G401.6 (cell line): Measurements from ENCODE around the gene SELENOH.

Experiments used
- FAIRE-seq: peaks from 2 replicates; lab custom pipeline; 2012; peaks lifted over from hg19 to GRCh38; lab: Jason Lieb, UNC

SELENOH gene

DNA sequence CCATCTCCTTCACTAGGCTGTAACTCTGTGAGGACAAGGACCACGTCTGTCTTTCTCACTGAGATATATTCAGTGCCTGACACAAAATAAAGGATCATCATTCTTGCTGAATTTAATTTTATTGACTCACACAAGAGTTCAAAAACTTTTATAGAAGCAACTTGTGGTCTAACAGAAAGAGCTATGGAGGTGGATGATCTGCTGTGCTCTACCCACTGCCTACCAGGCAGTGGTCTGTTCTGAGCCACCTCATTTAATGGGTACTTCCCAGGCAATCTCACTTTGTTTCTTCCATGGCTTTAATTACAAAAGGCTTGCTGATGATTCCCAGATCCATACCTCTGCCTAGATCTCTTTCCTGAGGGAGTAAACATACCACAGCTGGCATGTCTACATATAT lies 5.6 kb downstream of the SELENOH start:
- no peak for FAIRE-seq

DNA sequence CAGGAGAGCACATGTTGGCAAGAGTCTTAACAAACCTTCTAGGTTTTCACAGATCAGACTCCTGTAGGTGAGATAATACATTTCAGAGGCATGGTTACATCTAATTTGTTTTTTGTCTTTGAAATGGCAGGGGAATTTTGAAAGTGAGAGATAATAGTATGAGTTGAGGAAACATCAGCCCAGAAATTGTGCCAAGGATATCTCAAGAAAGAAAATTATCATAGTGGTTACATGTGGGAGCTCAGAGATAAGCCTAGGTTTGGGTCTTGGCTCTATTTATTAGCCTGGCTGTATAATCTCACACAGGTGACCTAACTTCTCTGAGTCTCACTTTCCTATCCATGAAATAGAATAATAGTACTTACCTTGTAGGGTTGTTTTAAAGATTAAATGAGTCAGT lies 9.9 kb downstream of the SELENOH start:
- no peak for FAIRE-seq

DNA sequence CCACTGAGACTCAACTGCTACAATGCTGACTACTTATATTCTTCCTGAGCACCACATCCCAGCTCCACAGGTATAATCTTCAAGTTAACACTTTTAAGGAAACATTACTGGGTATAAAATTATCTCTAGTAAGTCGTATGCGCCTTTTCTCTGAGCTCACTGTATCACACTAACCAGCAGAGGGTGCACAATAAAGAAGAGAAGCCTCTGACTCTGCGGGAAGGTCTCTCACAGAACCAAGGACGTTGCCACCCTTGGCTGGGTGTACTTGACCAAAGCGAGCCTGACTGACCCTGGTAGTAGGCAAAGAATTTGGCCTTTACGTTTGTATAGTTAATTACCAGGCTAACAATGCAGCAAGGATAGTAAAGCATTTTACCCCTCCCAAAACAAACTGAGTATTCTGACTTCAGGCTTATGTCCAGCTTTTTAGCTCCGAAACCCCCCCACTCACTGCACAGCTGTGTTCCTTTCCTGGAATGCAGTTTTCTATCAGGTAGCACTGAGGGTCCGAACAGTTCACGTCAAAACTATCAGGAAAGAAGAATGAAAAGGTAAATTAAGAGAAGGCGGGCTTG lies 10.5 kb downstream of the SELENOH start, which contains the start of gene BTBD18:
TSS of gene BTBD18 (minus strand) at position 144 of the 578 bp plus-strand sequence. CDS start 631 bp downstream, outside the sequence.
- peak; percentile 56 for FAIRE-seq

DNA sequence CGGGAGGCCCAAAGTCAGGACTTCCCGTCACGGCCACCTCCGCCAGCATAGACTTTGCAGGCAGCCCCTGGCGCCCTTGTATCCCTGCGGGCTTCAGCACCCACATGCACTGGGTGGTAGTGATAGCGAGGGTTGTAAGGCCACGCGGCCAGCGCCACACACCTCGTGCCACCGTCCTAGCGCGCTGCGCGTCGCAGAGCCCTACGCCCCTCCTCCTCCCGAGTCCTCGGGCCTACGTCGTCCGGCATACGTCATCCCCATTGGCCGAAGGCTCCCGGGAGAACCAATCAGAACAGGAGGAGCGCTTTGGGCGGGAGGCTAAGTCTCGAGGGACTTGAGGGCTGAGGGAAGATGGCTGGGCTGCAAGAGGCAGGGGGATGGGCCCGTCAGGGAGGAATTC lies 11.7 kb downstream of the SELENOH start:
- no peak for FAIRE-seq

DNA sequence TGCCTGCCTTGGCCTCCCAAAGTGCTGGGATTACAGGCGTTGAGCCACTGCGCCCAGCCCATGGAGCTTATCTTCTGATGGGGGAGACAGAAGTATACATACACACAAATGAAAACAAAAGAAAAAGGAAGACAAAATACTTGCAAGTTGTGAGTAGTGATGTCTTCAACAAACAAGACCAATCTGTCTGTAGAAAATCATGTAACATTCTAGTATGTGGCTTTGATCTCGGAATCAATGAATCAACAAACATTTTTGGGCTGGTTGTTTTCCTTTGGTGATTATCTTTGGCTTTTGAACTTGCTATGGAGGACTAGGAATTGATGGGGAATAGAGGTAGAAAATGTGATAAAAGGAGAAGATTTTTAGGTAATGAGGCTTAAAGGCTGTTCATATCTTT lies 16.9 kb downstream of the SELENOH start:
- FAIRE-seq = no peak

DNA sequence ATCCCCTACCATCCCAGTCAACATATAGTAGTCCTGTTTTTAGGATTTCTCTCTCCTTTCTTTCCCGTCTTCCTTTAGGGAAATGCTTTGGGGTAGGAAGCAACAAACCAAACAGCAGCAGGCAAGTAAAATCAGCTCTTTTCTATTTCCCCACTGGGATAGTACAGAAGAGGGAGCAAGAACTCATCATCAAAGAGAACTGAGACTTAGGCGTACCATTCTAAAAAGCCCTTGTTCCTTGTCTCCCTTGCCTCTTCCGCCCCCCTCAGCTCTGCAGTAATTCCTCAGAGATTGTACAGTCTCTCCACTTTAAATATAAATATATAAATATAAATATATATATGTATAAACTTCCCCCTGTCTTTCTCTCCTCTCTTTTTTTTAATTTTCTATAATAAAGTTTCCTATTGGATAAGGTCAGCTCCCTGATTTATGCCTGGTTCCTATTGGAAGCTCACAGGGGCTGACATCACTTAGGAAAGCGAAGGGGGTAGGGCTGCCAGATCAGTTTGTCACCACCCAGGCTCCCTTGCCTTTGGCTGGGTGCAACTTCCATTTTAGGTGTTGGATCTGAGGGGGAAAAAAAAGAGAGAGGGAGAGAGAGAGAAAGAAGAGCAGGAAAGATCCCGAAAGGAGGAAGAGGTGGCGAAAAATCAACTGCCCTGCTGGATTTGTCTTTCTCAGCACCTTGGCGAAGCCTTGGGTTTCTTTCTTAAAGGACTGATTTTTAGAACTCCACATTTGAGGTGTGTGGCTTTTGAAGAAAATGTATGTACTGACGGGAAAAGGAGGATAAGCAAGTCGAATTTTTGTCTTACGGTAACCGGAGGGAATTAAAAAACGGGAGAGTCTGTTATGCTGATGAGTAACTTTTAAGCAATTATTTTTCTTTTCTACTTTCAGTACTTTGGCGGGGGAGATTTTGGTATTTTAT lies 20.3 kb downstream of the SELENOH start, which contains the start of gene CTNND1:
TSS of gene CTNND1 (plus strand) at position 502 of the 934 bp plus-strand sequence. CDS start 29,677 bp downstream, outside the sequence.
- FAIRE-seq = peak; percentile 99

DNA sequence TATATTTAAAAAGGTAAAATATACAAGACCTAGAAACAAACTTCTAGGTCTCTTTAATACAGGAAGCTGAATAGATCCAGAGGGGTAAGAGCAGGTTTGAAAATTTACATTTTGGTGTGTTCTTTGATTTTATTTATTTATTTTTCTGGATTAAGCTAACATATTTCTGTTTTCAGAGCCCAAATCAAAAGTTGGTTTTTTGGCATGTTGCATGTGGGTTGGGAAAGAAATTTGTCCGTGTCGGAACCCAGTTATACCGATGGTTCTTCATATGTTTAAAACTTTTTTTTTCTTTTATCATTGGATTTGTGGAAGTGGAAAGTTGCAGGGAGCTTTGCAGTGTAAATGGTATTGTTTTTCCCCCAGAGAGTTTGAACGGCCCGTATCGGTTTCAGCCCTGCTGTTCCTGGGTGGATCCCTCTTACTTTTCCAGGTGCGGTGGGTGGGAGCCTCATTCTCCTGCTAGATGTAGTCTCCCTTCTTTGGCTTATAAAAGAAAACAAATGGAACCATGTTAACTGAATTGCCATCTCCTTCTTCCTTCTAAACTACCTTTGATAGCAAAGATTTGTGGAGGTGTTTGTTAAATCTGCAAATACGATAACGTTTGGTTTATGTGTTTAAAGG lies 21.1 kb downstream of the SELENOH start:
- FAIRE-seq = no peak

DNA sequence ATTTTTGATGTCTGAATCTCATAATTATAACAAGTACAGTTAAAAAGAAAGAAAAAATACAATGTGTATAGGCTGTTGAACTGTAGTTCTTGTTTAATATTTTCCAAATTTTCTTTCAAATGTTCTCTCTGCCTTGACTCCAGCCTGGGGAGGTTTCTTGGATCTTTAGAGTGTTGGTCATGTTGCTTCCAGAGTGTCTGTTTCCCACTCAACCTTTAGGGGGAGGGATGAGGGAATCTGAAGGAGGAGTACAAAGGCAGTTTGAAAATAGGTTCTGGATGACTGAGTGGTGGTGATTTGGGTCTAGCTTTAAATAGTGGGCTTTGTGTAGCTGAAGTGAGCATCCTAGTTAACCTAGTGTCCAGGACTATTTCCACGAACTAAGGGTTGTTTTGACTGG lies 22.3 kb downstream of the SELENOH start:
- no peak for FAIRE-seq

DNA sequence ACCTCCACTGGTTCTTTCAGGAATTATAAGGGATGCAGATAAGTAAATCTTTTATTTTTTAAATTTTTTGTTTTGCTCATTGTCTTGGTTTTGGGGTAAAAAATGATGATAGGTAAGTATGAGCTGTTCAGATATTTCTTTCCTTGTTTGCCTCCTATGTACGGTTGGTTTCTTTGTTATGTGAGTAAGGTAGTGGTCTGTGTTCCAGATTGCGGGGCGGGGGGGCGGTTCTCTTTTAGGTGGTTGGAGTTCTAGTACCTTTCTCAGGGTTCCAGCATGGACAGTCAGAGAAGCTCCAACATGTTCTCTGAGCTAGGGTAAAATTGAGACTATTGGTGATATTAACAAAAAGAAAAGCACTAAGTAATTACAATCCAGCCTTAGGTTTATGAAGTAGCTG lies 22.7 kb downstream of the SELENOH start:
- FAIRE-seq = no peak

DNA sequence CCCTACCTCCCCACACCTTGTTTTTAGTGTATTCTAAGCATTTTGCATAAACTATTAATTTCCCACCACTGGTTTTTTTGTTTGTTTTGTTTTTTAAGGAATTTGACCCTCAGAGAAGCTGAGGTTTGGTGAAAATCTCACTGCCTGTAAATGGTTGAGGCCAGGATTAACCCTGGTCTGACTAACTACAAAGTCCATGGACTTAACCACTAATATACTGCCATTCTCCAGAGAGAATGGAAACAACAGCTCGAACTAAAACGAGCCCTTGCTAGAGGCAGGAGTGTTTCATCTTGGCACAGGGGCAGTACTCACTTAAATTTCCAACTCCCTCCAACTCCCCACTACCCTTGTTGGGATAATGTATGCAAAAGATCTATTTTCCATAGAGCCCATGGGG lies 23.3 kb downstream of the SELENOH start:
- FAIRE-seq = no peak

DNA sequence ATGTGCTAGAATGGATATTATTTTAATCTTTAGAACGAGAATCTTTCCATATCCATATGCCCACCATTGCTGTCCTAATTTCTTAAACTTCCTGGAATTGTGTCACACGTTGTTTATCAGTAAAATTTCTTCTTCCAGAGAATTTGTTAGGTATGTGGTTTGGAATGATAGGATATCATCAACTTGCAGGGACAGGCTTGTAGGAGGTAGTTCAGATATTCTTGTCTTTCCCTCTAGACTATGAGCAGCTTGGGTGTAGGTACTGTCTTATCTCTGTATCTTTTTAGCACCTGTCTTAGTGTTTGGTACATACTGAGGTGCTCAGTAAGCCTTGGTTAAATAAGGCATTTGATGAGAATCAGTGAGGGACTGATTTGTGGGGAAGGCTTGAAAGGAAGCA lies 23.7 kb downstream of the SELENOH start:
- no peak for FAIRE-seq

DNA sequence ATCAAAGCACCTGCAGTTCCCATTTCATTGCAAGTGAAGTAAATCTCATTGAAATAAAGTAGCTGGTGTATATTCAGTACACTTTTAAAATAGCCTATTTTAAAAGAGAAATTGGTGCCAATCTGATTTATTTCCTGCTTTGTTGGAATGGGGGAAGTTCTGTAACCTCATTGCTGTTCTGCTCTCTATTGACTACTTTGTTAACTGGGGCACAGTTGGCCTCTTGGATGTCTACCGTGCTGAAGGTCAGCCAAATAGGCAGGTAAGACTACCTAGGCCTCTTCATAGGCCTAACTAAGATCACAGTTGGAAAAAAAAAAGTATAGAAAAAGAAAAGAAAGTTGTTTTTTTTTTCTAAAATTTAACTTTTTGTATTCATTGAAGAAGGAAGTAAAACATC lies 29.5 kb downstream of the SELENOH start:
- FAIRE-seq = no peak

DNA sequence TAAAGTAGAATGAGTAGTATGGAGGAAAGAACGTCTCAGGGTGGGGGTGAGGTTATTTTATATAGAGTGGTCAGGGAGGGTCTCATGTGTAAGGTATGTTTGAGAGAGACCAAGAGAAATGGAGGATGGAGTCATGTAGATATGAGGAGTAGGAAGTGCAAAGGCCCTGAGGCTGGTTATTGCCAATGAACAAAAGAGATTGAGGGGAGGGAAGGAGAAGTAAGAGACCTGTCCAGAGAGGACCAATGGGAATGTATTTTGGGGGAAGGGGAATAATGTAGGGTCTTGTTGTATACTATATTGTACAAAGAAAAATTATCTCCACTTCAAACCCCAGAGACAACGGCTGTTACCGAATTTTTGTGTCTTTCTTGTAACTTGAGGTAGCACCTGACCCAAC lies 30.1 kb downstream of the SELENOH start:
- no peak for FAIRE-seq

DNA sequence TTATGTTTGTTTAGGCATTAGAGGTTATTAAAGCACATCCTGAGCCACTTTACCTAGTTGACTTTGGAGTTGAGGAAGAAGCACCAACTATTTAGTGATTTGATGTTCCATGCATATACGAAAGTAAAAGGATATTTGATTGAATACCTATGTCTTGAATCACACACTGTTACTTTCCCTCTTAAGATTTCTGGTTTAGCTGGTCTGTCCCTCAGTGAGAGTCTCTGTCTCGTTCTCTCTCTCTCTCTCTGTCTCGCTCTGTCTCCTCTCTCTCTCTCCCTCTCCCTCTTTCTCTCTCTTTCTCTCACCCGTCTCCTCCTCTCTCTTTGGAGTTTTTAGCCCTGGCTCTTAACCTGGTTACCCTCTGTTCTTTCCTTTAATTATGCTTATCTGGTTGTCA lies 31.3 kb downstream of the SELENOH start:
- no peak for FAIRE-seq

DNA sequence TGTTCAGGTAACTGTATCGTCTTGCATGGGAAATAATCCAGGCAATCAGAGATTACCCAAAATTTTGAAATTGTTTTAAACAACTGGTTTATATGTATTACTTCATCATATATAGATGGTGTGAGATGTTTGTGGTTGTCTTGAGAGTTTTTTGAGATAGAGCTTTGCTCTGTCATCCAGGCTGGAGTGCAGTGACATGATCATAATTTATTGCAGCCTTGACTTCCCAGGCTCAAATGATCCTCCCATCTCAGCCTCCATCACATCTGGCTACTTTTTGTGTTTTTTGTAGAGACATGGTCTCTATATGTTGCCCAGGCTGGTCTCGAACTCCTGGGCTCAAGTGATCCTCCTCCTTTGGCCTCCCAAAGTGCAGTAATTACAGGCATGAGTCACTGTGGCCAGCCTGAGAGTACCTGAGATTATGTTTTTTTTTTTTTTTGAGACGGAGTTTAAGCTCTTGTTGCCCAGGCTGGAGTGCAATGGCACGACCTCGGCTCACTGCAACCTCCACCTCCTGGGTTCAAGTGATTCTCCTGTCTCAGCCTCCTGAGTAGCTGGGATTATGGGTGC lies 31.8 kb downstream of the SELENOH start:
- FAIRE-seq = no peak

DNA sequence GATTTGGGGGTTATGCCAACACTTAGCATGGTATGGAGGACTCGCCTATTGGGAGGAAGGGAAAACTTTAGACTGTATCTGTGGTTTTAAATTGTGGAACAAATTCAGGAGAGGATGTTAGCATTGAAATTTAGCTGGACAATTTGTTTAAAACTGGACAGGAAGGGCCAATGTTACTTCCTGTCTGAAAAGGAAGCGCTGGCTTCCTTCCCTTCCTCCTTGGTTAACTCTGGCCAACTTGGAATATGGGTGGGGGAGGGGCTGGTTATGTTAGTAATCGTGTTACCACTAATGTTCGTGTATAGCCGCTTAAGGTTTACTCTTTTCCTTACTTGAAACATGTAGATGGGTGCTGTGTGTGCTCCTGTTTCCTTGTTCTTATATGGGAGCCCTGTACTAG lies 34.2 kb downstream of the SELENOH start:
- no peak for FAIRE-seq

DNA sequence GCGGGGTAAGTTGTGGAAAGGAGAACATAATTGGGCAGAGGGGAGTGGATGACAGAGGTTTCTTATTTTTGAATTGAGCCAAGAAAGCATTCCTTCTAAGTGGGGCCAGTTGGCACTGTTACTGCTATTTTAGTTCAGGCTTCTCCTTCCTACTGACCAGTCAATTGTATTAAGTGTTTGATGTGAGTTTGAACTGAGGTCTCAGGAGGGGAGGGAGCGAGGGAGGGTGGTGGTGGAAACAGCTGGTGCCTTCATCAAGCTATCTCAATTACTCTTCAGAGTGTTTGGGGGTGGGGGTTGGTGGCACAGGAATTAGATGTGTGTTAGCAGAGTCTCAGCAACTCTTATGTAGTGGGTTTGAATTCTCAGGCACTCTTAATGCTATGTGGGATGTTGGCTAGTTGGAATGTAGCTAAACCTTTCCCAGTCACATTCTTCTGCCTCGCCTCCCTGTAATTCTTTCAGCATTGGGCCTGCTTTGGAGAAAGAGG lies 34.8 kb downstream of the SELENOH start:
- no peak for FAIRE-seq

DNA sequence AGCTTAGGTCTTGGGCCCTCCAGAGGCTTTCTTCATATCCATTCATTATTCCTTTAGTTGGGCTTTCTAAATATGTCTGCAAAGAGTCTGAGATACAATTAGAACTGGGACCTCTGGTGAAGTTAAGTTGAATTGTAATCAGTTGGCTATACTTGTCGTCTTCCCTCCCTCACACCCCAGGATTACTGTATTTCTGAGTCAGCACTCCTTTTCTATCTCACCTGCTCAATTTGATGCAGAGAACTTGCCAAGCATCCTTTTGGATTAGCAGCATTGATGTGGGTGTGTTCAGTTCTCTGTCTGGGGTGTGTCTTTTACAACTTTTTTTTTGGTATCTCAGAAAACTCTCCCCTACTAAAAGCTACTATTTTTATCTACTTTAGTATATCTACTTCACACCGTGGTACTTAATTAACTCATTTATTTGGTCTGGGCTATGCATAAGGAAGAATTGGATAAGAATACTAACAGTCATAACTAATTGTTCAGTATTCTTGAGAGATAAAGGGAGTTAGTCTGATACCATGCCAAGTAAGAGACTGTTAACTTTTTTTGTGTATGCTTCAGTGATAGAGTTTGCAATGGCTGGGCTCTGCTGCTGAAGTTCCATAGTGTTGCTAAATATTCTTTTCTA lies 35.4 kb downstream of the SELENOH start:
- no peak for FAIRE-seq

DNA sequence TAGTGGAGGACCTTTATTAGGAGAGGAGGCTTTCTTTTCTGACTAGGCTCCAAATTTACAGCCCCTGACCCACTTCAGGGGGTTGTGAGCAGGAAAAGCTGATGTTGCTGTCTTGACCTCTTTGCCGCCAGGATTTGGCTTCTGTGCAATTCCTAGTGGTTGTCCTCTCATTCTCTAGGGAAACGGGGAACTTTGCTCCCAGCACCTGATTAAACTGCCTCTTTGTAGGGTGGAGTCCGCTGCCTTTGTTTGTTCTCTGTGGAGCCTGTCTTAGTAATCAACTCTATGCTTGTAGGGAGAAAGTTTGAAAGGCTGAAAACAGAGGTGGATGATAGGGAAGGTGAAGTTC lies 36.7 kb downstream of the SELENOH start:
- no peak for FAIRE-seq

DNA sequence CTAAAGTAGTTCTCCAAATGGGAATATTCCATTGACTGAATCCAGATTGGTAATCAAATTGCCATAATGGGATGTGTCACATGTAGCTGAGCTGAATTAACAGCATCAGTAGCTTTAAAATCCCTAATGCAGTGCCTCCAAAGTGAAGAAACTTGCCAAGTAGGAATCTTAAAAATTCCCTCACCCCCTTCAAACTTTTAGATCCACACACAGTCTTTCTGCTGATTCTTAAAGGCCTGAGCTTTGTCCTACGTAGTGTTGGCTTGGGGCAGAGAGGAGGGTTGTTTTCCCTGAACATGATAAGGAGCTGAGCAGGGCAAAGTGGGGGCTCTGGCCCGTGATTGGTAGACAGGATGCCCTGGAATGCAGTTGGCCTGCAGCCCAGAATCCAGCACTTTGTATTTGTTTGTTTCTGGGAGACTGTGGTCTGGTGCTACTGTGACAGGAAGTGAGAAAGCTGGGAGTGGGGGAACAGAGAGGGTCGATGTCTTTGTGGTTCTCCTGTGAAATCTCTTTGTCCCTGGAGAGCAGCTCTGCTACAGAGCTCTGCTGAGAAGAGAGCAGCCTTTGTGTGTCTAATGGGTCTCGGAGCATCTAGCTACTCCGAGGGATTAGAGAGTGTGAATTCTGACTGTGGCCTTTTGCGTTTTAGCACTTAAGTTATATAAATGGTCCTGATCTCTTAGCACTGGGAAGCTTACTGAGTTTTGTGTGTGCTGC lies 37.2 kb downstream of the SELENOH start:
- no peak for FAIRE-seq

DNA sequence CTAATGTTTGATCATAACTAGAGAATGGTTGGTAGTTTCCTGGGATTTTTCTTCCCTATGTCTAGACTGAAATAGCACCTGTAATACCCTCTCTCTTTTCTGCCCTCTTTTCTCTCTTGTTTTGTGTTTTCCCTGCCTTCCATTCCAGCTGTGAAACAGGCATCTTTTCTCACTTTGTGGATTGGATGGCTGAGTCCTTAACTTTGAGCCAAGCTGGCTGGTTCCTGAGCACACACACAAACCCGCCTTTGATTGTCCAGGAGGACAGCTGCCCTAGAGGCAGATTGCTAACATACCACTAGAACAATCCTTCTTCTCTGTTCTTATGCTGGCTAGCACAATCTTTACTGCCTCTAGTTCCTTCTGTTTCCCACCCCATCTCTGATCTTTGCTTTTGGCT lies 38.0 kb downstream of the SELENOH start:
- no peak for FAIRE-seq

DNA sequence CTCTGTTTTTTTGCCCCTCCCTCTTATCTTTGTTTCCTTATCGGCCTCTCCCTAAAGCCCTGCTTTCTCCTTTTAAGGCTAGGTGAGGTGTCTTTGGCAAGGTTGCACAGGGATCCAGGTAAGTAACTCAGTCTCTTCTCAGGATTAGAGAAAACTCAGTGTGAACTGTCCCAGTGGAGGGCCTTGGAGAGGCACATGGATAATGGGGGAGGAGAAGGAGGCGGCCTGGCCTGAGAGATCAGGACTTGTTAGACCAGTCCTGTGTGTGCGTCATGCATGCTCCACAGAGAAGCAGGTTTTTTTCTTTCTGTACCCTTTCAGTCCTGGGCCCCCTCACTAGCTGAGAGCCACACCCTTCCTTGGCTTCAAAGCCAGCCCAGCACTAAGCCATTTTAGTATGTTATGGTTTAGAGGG lies 40.2 kb downstream of the SELENOH start:
- no peak for FAIRE-seq
